ENCODE measurements around the gene RBMS2. TPM values are rescaled to one million over a fixed set of nuclear protein-coding genes. Genes with fewer than 3 reads are reported as not detected.
A peak's percentile ranks its signal among the peaks of the same experiment; 100 is the strongest.

The RBMS2 gene
- total RNA-seq, 4 donors from 2014 or later = 4.0 to 16.8 (median 6.8) TPM

- peaks cover 30 to 87% (median 41%) of the 10 kb centered on the region in 3 donors for H3K4me1 ChIP-seq
- peaks cover 35 to 53% (median 51%) of the 10 kb centered on the region in 3 donors for H3K36me3 ChIP-seq
- H3K9me3 ChIP-seq = no peaks in the 10 kb centered on the region
These were observed 116.0 kb downstream of the RBMS2 start for GRCh38 chr12:56637621-56638020.

GRCh38 chr12:56641219-56641618 lies 119.6 kb downstream of the RBMS2 start:
- intact Hi-C loops (cut with DNase I) = loop anchor here (10.0 kb wide), 1 partner anchor 84 kb away; the partner anchor contains the start of gene NACA
- Histone ChIP-seq H3K9me3 (no peaks in the 10 kb centered on the region), H3K4me3 (no peak overlapping the region), H3K4me1 (peaks cover 11 to 80% (median 45%) of the 10 kb centered on the region in 3 donors), H3K27me3 (no peaks in the 10 kb centered on the region), H3K36me3 (peaks cover 46 to 73% (median 65%) of the 10 kb centered on the region in 3 donors), H3K27ac (peak overlapping the region in 1 of 4 donors; percentile 14)
- TF ChIP-seq CTCF (IDR thresholded peaks at IDR 0.05) = no peak
- no peak for TF ChIP-seq POLR2A (IDR thresholded peaks at IDR 0.05)
- DNase-seq = no peak
- WGBS, 2 donors = 67 to 83% methylated on average over 6 of the region's 6 CpGs

More at GRCh38 chr12:56637621-56638020, 116.0 kb downstream of the RBMS2 start:
- Histone ChIP-seq H3K4me3 (no peak overlapping the region), H3K27me3 (no peaks in the 10 kb centered on the region), H3K27ac (peak overlapping the region; percentile 97 to 99 (median 98))
- WGBS, 2 donors = 42 to 47% methylated on average over 2 of the region's 2 CpGs
- intact Hi-C loops (cut with DNase I) = loop anchor here (5.0 kb wide), 1 partner anchor 50 kb away; the partner anchor contains the start of gene PTGES3
- TF ChIP-seq CTCF (IDR thresholded peaks at IDR 0.05) = no peak
- TF ChIP-seq POLR2A (IDR thresholded peaks at IDR 0.05) = no peak
- no peak for DNase-seq

GRCh38 chr12:56644654-56645053 lies 123.0 kb downstream of the RBMS2 start:
- H3K4me1 ChIP-seq = peaks cover 8 to 59% (median 36%) of the 10 kb centered on the region in 3 donors
- intact Hi-C loops (cut with DNase I) = loop anchor here (10.0 kb wide), 1 partner anchor 80 kb away; the partner anchor contains the start of gene NACA
- DNase-seq = no peak

GRCh38 chr12:56645201-56645716 lies 123.6 kb downstream of the RBMS2 start:
- Histone ChIP-seq H3K4me1 (peaks cover 8 to 55% (median 36%) of the 10 kb centered on the region in 3 donors), H3K27me3 (no peaks in the 10 kb centered on the region), H3K27ac (peak overlapping the region; percentile 89 to 97 (median 94)), H3K36me3 (peaks cover 26 to 44% (median 36%) of the 10 kb centered on the region in 3 donors), H3K9me3 (no peaks in the 10 kb centered on the region), H3K4me3 (peak overlapping the region; percentile 79 to 91 (median 86))
- 0 to 1% methylated on average over 13 to 14 of the region's 29 CpGs for WGBS, 2 donors
- intact Hi-C loops (cut with DNase I) = loop anchor here (10.0 kb wide), 1 partner anchor 80 kb away; the partner anchor contains the start of gene NACA
- no peak for DNase-seq
- TF ChIP-seq POLR2A (IDR thresholded peaks at IDR 0.05) (no peak), CTCF (IDR thresholded peaks at IDR 0.05) (no peak)

More at GRCh38 chr12:56644654-56645053, 123.0 kb downstream of the RBMS2 start:
- Histone ChIP-seq H3K27me3 (no peaks in the 10 kb centered on the region), H3K36me3 (peaks cover 31 to 50% (median 42%) of the 10 kb centered on the region in 3 donors), H3K9me3 (no peaks in the 10 kb centered on the region), H3K27ac (peak overlapping the region; percentile 89 to 97 (median 94)), H3K4me3 (peak overlapping the region; percentile 79 to 91 (median 86))
- 24% methylated on average over 4 of the region's 4 CpGs for WGBS, 2 donors
- TF ChIP-seq POLR2A (IDR thresholded peaks at IDR 0.05) (no peak), CTCF (IDR thresholded peaks at IDR 0.05) (no peak)

Small RNA genes lying within 50 kb of the gene (small RNA-seq; reads per million reads assigned to genes)
- gene RNU6-343P = 0 reads per million in 4 donors
- gene SNORD59A = 16,488 to 25,892 (median 24,927) reads per million in 4 donors

Other genes with a start within 250 kb of the RBMS2 start
- gene CS, start 221.5 kb upstream of the RBMS2 start, total RNA-seq = 100 to 1,000 TPM; 126 to 175 (median 133) TPM
- 10 to 100 TPM; 37.2 to 66.6 (median 55.3) TPM for gene CNPY2, start 205.8 kb upstream of the RBMS2 start, total RNA-seq
- 10 to 100 TPM; 10.2 to 35.9 (median 14.9) TPM for gene PAN2, start 187.8 kb upstream of the RBMS2 start, total RNA-seq
- 10 to 100 TPM in 1 of 4 donors, 1 to 10 TPM in 2, not detected in 1; 2.6 to 28.6 (median 2.8) TPM for gene IL23A, start 182.9 kb upstream of the RBMS2 start, total RNA-seq
- 10 to 100 TPM; 54.3 to 83.7 (median 62.4) TPM for gene STAT2, start 161.7 kb upstream of the RBMS2 start, total RNA-seq
- not detected for gene APOF, start 159.0 kb upstream of the RBMS2 start, total RNA-seq
- gene TIMELESS, start 72.4 kb upstream of the RBMS2 start, total RNA-seq = 10 to 100 TPM in 2 of 4 donors, 1 to 10 TPM in 2; 6.9 to 16.4 (median 11.4) TPM
- under 1 TPM in 1 of 4 donors, not detected in 3; 0.09 TPM for gene MIP, start 67.2 kb upstream of the RBMS2 start, total RNA-seq
- gene SPRYD4, start 53.2 kb upstream of the RBMS2 start, total RNA-seq = 1 to 10 TPM; 2.3 to 3.6 (median 2.9) TPM
- gene GLS2, start 33.7 kb upstream of the RBMS2 start, total RNA-seq = 10 to 100 TPM in 1 of 4 donors, 1 to 10 TPM in 3; 4.9 to 10.5 (median 7.8) TPM
- 10 to 100 TPM; 36.7 to 65.3 (median 59.8) TPM for gene BAZ2A, start 108.5 kb downstream of the RBMS2 start, total RNA-seq
- gene ATP5F1B, start 124.2 kb downstream of the RBMS2 start, total RNA-seq = 100 to 1,000 TPM; 337 to 726 (median 526) TPM
- gene PTGES3, start 166.5 kb downstream of the RBMS2 start, total RNA-seq = 100 to 1,000 TPM in 2 of 4 donors, 10 to 100 TPM in 2; 61.9 to 157 (median 100) TPM
- 1,000 to 10,000 TPM; 1,083 to 1,907 (median 1,546) TPM for gene NACA, start 203.5 kb downstream of the RBMS2 start, total RNA-seq
- gene PRIM1, start 230.5 kb downstream of the RBMS2 start, total RNA-seq = 10 to 100 TPM in 2 of 4 donors, 1 to 10 TPM in 2; 3.7 to 30.3 (median 10.6) TPM
- 10 to 100 TPM in 1 of 4 donors, 1 to 10 TPM in 1, under 1 TPM in 1, not detected in 1; 0.88 to 13.2 (median 5.6) TPM for gene HSD17B6, start 241.5 kb downstream of the RBMS2 start, total RNA-seq